Measurements from ENCODE around the gene ADARB2.

ADARB2 gene

GRCh38 chr10:1157615-1157933, 579.8 kb downstream of the ADARB2 start:
- no peak overlapping the region for H3K4me3 ChIP-seq (ENCODE audit: low read depth, low read length)
- DNase-seq (ENCODE audit: low read depth): no peak
- TF ChIP-seq CTCF (IDR thresholded peaks at IDR 0.05; ENCODE audit: low read depth, low read length, missing control alignments): no peak

- H3K4me3 ChIP-seq (ENCODE audit: low read depth, low read length): no peak overlapping the region
- DNase-seq (ENCODE audit: low read depth): no peak
- TF ChIP-seq CTCF (IDR thresholded peaks at IDR 0.05; ENCODE audit: low read depth, low read length, missing control alignments): no peak
These were observed 580.3 kb downstream of the ADARB2 start for GRCh38 chr10:1156921-1157614.

- no peak for TF ChIP-seq CTCF (IDR thresholded peaks at IDR 0.05; ENCODE audit: low read depth, low read length, missing control alignments)
- no peak overlapping the region for H3K4me3 ChIP-seq (ENCODE audit: low read depth, low read length)
- DNase-seq (ENCODE audit: low read depth): no peak
These were observed 580.8 kb downstream of the ADARB2 start for GRCh38 chr10:1156616-1156886.

- no peak overlapping the region for H3K4me3 ChIP-seq (ENCODE audit: low read depth, low read length)
- no peak for DNase-seq (ENCODE audit: low read depth)
- TF ChIP-seq CTCF (IDR thresholded peaks at IDR 0.05; ENCODE audit: low read depth, low read length, missing control alignments): no peak
These were observed 581.3 kb downstream of the ADARB2 start for GRCh38 chr10:1155791-1156615.

- no peak for DNase-seq (ENCODE audit: low read depth)
- no peak overlapping the region for H3K4me3 ChIP-seq (ENCODE audit: low read depth, low read length)
- TF ChIP-seq CTCF (IDR thresholded peaks at IDR 0.05; ENCODE audit: low read depth, low read length, missing control alignments): no peak
These were observed 582.6 kb downstream of the ADARB2 start for GRCh38 chr10:1154531-1155295.

GRCh38 chr10:1153805-1154351, 583.4 kb downstream of the ADARB2 start:
- H3K4me3 ChIP-seq (ENCODE audit: low read depth, low read length): no peak overlapping the region
- DNase-seq (ENCODE audit: low read depth): no peak
- no peak for TF ChIP-seq CTCF (IDR thresholded peaks at IDR 0.05; ENCODE audit: low read depth, low read length, missing control alignments)

All from GM12864 (cell line).